HepG2 (cell line): ENCODE results near the gene ALOXE3. TPM values are rescaled to one million over a fixed set of nuclear protein-coding genes. Genes with fewer than 3 reads are reported as not detected.

ENCODE experiments used
- AHDC1 ChIP-seq: sonication (generic); formaldehyde crosslinking; IDR thresholded peaks from 2 replicates; pipeline ENCODE4 v1.5.1; 2020; ENCODE audit warnings: mild to moderate bottlenecking, missing genetic modification reagents, borderline replicate concordance
- CBX2 ChIP-seq, 2 experiments: fragments of 200-600 bp in 1 of 2; sonication (generic); formaldehyde crosslinking in 1 of 2; IDR thresholded peaks; 2 replicates each; pipeline versions ENCODE4 v1.7.0 to v1.8.1; 2018 to 2022; ENCODE audit warnings: low read depth in 2 of 2, low read length in 1 of 2, mild to moderate bottlenecking in 1 of 2, missing genetic modification reagents in 1 of 2
- CENPBD1 ChIP-seq: sonication (generic); formaldehyde crosslinking; IDR thresholded peaks from 2 replicates; pipeline ENCODE4 v1.8.0; 2022; ENCODE audit warnings: missing genetic modification reagents, low read depth, mild to moderate bottlenecking, borderline replicate concordance
- FOXK1 ChIP-seq: sonication (generic); formaldehyde crosslinking; IDR thresholded peaks from 2 replicates; pipeline ENCODE4 v1.4.0; 2020; ENCODE audit warnings: low read depth, missing genetic modification reagents, borderline replicate concordance
- KAT2B ChIP-seq: fragments of 150-350 bp; IDR thresholded peaks from 2 replicates; pipeline ENCODE4 v1.6.1; 2014; ENCODE audit warnings: low read depth, low read length, borderline replicate concordance
- NAIF1 ChIP-seq: sonication (generic); formaldehyde crosslinking; IDR thresholded peaks from 2 replicates; pipeline ENCODE4 v1.5.0; 2020; ENCODE audit warnings: mild to moderate bottlenecking, missing genetic modification reagents, borderline replicate concordance
- PITX1 ChIP-seq: sonication (generic); formaldehyde crosslinking; IDR thresholded peaks from 2 replicates; pipeline ENCODE4 v1.5.1; 2020; ENCODE audit warnings: mild to moderate bottlenecking, missing genetic modification reagents
- PRPF4 ChIP-seq: fragments of 200-400 bp; formaldehyde crosslinking; IDR thresholded peaks from 2 replicates; pipeline ENCODE4 v1.6.1; 2016; ENCODE audit warnings: low read length, low read depth; ENCODE audit not compliant: poor library complexity, severe bottlenecking
- RAD51 ChIP-seq: fragments of 450-650 bp; IDR thresholded peaks from 2 replicates; pipeline ENCODE4 v1.6.1; 2016; ENCODE audit warnings: borderline replicate concordance
- REPIN1 ChIP-seq: sonication (generic); formaldehyde crosslinking; IDR thresholded peaks from 2 replicates; pipeline ENCODE4 v1.8.0; 2022; ENCODE audit warnings: missing genetic modification reagents, low read depth, mild to moderate bottlenecking, borderline replicate concordance
- RFX1 ChIP-seq: fragments of 450-650 bp; IDR thresholded peaks from 2 replicates; pipeline ENCODE4 v1.6.1; 2017
- TFDP2 ChIP-seq: sonication (generic); formaldehyde crosslinking; IDR thresholded peaks from 2 replicates; pipeline ENCODE4 v1.4.0; 2020; ENCODE audit warnings: missing genetic modification reagents
- ZBTB39 ChIP-seq: sonication (generic); formaldehyde crosslinking; IDR thresholded peaks from 2 replicates; pipeline ENCODE4 v1.5.0; 2020; ENCODE audit warnings: missing genetic modification reagents
- ZNF674 ChIP-seq: sonication (generic); formaldehyde crosslinking; IDR thresholded peaks from 2 replicates; pipeline ENCODE4 v1.5.0; 2020; ENCODE audit warnings: low read depth, mild to moderate bottlenecking, missing genetic modification reagents
- ZNF737 ChIP-seq: sonication (generic); formaldehyde crosslinking; IDR thresholded peaks from 2 replicates; pipeline ENCODE4 v1.5.0; 2020; ENCODE audit warnings: missing genetic modification reagents, mild to moderate bottlenecking, borderline replicate concordance
- polyA plus RNA-seq, 8 experiments: library from polyadenylated mRNA; depleted of rRNA in 3 of 8; stranded (reverse) in 7 of 8; unstranded in 1 of 8; fragments of >200 nt; fragmentation: Illumina TruSeq in 4 of 8; extraction: Trizol in 4 of 8; gene quantifications; 2 replicates each; pipeline versions ENCODE4 v1.2.1 to v1.2.3, GENCODE V29; 2011 to 2016; ENCODE audit warnings: low read depth in 4 of 8, missing spikeins in 1 of 8, mixed read lengths in 1 of 8; ENCODE audit not compliant: insufficient read depth in 1 of 8
- total RNA-seq, 5 experiments: library from RNA; depleted of rRNA; stranded (reverse); fragments of >200 nt; fragmentation: Illumina TruSeq; extraction: Trizol; gene quantifications; 2 replicates each; pipeline ENCODE4 v1.2.3, GENCODE V29; 2016; ENCODE audit warnings: low read depth in 1 of 5

ALOXE3 gene
- total and polyA plus RNA-seq, 2 of the 13 experiments (the other 11 are each of a cell fraction or from before 2014, with no cell fraction given): 0.07 TPM; not detected in 1

- TF ChIP-seq ZNF737 (CRISPR knock-in tag) (peak; percentile 61; the same call in 1 of the 2 replicates), AHDC1 (CRISPR knock-in tag) (no peak), RFX1 (no peak), ZNF674 (no peak), PRPF4 (peak; percentile 87), PITX1 (CRISPR knock-in tag) (peak; percentile 76), REPIN1 (peak; percentile 85; the same call in 1 of the 2 replicates), CENPBD1 (0 out of 2 replicates have a peak, but pooled peaks have one; percentile 24), TFDP2 (CRISPR knock-in tag) (peak; percentile 87), KAT2B (no peak), NAIF1 (CRISPR knock-in tag) (peak; percentile 96), ZBTB39 (CRISPR knock-in tag) (no peak; the same call in 1 of the 2 replicates), CBX2 (IDR thresholded peaks at IDR 0.05; ENCODE audit: low read depth, low read length) (no peak), CBX2 (CRISPR knock-in tag; IDR thresholded peaks at IDR 0.05; ENCODE audit: low read depth) (no peak), FOXK1 (CRISPR knock-in tag) (no peak), RAD51 (no peak)
These were observed 20.5 kb upstream of the ALOXE3 start (continued) for GRCh38 chr17:8138672-8139371.
